GM19438 (cell line): ENCODE data around the gene TFE3.
A peak's percentile ranks its signal among the peaks of the same experiment; 100 is the strongest.
"Not testable (repeated sequence)": the region's sequence is repeated elsewhere in the genome, so short reads cannot be mapped to it uniquely, and the experiment has no call there.

ENCODE experiments used
- ATAC-seq: cut with Tn5 transposase; IDR thresholded peaks from one replicate; pipeline ENCODE4 v1.9.1; 2021; ENCODE audit warnings: low read depth; ENCODE audit not compliant: unreplicated experiment

Gene TFE3

DNA sequence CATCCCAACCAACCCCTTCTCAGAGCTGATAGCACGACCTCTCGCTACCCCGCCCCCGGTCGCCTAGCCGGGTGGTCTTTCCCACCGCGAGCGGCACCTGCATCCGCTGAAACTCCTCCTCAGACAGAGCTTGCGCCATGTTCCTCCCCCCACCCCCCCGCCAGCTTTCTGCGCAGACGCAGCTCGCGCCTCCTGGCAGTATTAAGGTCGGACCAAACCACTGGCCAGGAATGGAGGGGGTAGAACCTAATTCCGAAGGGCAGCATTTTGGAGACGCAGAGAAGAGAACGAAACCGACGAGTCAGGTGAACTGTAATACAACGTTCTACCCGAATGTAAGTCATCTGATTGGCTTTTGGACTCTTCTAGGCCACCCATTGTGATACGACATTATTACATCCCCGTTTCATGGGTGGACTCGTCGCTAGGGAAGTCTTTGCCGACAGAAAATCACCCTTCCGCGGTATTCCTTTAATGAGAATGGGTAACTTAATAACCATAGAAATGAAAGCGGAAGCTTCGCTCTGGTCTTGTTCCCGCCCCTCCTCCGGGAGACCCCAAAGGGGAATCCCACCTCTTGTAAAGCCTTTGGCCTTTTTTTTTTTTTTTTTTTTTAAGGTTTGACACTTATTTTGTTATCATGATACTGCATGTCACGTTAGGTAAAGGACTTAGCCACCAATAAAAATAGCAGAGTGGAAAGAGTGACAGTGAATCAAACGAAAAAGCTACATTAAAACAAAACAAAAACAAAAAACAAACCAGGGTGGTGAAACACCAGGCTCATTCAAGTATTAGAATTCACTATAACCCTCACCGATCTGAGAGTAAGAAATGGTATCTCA, 40.8 kb downstream of the TFE3 start, which contains the start of gene GRIPAP1:
Gene GRIPAP1, minus strand, starts transcription at position 174 of the 845 bp plus-strand sequence. Its CDS starts 35 bp downstream, at position 139.
- ATAC-seq, result peak; percentile 69

DNA sequence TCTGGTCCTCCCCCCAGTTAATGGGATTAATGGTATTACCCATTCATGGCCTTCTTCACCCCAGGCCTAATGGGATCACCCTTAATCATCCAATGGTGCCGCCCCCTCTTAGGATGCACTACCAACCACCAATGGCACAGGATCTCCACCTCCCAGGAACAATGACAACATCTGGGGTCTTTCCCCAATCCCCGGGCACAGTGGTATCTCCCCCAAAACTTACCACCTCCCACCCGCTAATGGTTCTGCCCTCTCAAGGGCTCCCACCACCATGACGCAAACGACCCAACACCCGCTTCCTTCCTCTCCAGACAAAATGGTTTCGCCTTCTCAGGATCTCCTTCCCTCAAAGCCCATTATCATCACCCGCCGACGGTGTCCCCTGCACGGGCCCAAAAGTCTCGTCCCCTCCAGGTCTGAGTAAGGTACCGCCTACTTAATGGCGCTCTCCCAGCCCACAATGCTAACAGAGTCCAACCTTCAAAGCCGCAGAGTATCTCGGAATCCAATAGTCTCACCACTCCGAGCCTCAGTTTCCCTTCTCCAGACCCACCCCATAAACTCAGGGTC, 41.6 kb downstream of the TFE3 start:
- ATAC-seq, result peak; percentile 20

DNA sequence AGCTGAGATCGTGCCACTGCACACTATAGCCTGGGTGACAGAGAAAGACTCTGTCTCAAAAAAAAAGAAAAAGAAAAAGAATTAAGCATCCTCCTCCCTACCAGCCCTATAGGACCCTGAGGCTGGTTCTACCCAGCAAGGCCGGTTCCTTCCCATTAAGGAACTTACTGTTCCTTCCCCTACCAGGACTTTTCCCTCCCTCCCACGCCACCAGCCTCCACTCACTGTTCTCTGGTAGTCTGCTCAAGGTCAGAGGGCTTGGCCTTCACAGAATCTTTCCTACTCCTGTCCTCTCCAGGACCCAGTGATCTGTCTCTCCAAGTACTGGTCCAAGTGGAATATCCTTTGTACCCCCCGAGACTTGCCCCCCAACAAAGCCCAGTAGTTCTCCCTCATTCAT, 42.5 kb downstream of the TFE3 start:
- ATAC-seq, result no peak

DNA sequence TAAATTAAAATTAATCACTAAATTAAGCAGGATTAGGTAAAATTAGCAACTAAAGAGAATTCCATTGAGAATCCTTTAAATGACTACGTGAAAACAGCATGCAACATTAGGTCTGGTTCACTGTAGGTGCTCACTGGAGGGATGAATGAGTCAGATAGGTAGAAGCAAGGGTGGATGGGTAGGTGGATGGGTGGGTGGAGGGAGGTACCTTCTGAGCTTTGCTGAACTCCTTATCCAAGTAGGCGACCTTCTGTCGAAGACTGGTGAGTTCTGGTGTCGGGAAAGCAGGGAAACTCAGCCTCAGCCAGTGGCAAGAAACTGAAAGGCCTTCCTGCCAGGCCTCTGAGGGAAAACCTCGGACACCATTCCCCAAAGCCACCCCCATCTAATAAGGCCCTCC, 44.1 kb downstream of the TFE3 start:
- ATAC-seq, result no peak

DNA sequence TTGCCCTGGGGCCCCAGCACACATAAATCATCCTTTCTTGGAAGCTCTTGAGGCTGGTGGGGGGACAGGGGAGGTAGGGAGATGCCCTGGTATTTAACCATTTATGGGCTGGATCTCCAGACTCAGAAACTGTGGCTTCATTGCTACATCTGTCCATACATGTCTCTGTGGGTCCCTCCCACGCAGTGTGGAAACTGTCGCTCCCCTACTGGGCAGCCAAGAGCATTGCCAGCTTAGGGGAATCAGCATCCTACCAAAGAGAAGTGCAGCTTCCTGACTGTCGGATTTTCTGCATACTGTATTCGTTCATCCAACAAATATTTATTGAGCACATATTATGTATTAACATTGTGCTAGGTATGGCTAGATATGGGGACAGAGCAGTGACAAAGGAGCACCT, 44.8 kb downstream of the TFE3 start:
- ATAC-seq, result no peak

DNA sequence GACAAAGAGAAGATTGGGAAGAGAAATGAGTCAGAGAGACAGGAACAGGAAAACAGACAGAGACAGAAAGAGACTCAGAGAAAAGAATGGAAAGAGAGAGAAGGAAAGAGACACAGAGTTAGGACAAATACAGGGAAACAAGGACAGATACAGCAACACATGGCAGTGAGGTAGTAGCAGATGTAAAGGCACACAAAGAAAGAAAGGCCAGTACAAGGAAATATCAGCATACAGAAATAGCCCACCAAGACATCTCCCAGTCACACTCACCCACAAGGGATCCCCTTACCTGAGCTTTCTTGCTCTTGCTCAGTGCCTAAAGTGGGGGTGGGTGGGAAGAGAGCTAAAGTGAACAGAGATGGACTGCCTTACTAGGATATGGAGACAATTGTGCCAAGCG, 45.3 kb downstream of the TFE3 start:
- no peak for ATAC-seq

DNA sequence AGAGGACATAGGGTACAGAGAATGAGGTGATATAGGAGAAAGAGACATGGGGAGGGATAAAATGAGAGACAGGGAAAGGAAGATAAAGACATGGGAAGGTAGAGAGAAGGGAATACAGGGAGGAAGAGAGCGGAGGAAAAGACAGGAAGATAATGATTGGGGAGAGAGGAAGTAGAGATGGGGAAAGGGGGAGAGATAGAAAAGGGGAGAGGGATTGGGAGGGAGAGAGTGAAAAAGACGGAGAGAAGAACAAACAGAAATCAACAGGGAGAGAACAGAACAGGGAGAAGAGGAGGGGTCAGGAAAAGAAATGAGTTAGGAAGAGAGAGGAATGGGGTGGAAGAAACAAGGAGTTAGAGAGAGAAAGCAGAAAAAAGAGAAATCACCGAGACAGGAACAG, 45.7 kb downstream of the TFE3 start:
- no peak for ATAC-seq

DNA sequence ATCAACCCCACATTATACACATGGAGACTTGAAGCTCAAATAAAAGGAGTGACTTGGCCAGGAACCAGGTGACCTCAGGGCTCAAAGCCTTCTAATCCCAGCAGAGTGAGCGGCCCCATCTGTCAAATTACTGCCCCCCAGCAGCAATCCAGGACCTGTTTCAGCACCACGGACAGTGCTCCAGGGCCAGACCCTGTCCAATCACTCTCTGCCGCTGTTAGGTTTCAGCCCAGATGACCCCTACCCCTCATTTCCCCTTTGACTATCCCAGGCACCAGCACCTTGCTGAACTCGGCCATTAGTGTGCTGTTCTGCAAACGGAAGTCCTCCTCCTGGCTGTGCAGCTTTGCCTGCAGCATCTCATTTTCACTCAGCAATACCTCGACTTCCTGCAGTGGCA, 46.2 kb downstream of the TFE3 start:
- ATAC-seq, result no peak

DNA sequence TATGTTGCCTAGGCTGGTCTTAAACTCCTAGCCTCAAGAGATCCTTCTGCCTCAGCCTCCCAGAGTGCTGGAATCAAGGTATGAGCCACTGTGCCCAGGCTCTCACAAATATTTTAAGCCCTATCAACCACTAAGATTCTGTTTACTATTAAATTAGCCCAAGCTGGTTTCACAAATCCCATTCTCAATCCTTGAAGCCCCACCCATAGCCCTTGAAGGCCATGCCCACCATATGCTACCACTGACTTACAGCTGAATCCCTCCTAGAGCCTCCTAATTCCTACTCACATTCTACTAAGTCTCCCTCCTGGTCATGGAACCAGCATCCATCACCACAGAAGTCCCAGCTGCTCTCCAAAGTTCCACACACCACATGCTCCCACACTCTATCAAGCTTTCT, 50.8 kb downstream of the TFE3 start:
- ATAC-seq, result no peak

DNA sequence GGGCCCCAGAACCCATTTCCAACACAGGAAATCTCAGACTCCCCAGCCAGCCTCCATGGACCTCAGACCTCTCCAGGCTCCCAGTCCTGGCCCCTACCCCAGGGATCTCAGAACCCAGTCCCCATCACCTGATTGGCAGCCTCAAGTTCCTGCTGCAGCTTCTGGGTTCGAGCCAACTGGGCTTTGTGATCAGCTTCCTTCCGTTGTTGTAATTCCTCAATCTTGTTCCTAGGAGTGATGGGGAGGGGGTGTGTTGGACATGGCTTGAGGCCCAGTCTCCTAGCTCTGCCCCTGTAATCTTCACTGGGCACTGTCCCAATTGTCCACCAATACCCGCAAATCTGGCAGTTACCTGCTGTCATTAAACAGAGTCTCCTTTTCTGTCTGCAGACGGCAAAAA, 53.7 kb downstream of the TFE3 start:
- ATAC-seq, result no peak

DNA sequence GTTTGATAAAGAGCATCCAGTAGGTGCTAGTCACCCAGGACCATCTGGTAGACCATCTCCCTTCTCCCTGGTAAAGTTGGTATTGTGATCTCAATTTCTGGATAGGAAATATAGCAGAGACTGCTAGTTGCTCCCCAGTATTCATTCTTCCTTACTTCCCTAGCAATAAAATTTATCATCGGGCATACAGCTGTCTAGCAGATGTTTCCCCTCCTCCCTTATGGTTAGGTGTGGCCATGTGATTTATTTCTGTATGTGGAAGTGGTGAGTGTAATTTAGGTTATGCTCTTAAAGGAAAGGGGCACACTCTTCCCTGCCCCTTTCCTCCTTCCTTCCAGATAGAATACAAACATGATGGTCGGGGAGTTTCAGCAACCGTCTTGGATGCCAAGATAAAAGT, 59.3 kb downstream of the TFE3 start:
- no peak for ATAC-seq

DNA sequence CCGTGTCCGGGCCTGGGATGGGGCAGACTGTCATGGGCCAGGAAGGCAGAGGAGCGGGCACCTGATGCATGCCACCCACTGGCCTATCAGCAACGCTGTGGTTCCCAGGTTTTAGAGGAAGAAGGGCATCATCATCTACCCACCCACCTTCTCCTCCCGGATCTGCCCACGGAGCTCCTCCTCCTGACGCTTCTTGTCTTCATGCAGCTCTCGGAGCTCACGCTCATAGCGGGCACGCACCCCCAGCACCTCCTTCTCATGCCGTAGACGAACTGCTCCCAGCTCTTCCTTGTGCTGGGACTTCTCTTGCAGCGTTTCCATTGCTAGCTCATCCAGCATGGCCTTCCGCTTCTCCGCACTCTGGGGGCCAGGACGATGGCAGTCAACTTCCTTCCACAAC, 60.1 kb downstream of the TFE3 start:
- no peak for ATAC-seq

DNA sequence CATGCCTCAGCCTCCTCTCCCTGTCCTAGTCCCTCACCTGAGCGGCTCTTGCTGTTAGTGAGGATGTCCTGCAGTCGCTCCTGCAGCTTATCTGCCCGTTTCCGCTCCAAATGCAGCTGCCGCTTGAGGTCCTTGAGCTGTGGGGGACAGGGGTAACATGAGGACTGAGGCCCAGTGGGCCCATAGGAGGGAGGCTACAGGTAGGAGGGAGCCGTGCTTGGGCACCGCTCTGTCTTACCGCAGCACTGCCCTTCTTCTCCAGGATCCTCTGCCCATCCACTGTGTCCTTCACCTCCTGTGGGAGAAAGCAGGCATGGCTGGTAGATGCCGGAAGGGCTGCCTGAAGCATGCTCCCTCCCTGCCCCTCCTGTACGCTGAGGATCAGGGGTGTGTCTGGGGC, 62.0 kb downstream of the TFE3 start:
- ATAC-seq, result no peak

DNA sequence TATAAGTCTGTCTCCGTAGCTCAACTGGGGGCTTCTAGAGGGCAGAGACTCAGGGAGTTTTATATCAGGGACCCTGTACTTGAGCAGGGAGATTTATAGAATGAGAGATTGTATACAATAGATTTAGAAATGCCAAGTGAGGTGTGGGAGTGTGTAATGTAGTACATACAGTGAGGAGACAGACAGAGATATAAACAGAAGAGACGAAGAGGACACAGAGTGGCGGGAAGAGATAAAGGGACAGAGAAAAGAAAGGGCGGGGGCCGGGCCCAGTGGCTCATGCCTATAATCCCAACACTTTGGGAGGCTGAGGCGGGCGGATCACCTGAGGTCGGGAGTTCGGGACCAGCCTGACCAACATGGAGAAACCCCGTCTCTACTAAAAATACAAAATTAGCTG, 62.8 kb downstream of the TFE3 start:
- ATAC-seq, result not testable (repeated sequence)
